Suppressor macrophage treated with lipopolysaccharide for 4 hours (primary cell): ENCODE measurements around the gene TOR1A.
A peak's percentile ranks its signal among the peaks of the same experiment; 100 is the strongest.
"Not testable (repeated sequence)": the region's sequence is repeated elsewhere in the genome, so short reads cannot be mapped to it uniquely, and the experiment has no call there.

Experiments
- DNase-seq: peaks from one replicate; pipeline ENCODE4 v3.0.0-alpha.2; 2020

The TOR1A gene

GRCh38 chr9:129779560-129780190 is 44.3 kb downstream of the TOR1A start:
- no peak for DNase-seq

GRCh38 chr9:129778469-129778868 is 45.5 kb downstream of the TOR1A start:
- no peak for DNase-seq

DNA sequence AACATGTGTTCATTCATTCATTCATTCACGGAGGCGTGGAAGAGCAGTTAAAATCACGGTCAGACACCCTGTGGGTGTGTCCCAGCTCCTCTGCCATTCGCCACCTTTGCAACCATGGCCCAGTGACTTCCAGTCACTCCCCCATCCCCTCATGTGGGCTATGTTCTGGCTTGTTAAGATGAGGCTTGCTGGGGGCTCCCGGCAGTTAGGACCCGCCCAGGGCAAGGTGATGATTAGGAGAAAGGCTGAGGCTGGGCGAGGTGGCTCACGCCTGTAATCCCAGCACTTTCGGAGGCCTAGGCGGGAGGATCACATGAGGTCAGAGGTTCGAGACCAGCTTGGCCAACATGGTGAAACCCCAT is 46.2 kb downstream of the TOR1A start:
- DNase-seq, result no peak

GRCh38 chr9:129776938-129777768 is 46.8 kb downstream of the TOR1A start:
- DNase-seq, result peak; percentile 100

DNA sequence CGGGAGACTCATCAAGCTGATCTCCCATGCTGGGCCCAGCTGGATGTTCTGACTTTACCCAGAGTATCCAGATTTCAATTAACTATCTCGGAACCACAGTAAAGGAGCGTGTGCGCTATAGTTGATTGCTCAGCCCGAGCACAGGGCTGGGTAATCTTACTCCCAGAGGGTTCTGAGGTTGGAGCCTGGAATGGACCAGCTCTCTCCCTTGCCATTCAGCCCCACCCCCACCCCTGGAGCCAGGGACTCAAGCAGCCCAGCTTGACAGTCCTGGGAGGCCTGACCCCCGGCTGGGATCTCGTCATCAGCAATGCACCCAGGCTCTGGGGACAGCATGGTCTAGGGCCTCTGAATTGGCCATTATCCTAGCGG is 47.4 kb downstream of the TOR1A start:
- DNase-seq, result no peak

DNA sequence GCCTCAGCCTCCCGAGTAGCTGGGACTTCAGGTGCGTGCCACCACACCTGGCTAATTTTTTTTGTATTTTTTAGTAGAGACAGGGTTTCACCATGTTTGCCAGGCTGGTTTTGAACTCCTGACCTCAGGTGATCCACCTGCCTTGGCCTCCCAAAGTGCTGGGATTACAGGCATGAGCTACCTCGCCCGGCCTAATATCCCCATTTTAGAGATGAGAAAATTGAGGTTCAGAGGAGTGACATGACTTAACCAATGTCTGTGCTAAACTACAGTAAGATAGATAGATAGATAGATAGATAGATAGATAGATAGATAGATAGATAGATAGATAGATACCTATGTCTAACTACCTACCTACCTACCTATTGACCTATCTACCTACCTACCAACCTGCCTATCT is 47.8 kb downstream of the TOR1A start:
- DNase-seq, result not testable (repeated sequence)

DNA sequence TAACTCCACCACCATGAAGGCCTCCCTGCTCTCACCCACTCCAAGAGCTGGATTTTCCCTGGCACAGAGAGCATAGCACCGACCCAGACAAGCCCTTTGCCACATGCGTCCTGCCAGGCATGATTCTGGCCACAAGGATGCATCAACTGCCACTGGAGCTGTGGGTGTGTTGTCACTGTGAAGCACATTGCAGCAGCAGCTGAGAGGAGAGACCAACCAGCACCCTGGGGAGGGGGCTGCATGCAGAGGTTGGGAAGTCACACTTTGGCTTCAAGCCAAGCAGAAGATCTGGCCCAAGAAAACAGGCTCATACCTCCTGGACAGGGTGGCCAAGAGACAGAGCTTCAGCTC is 48.5 kb downstream of the TOR1A start:
- peak; percentile 21 for DNase-seq

DNA sequence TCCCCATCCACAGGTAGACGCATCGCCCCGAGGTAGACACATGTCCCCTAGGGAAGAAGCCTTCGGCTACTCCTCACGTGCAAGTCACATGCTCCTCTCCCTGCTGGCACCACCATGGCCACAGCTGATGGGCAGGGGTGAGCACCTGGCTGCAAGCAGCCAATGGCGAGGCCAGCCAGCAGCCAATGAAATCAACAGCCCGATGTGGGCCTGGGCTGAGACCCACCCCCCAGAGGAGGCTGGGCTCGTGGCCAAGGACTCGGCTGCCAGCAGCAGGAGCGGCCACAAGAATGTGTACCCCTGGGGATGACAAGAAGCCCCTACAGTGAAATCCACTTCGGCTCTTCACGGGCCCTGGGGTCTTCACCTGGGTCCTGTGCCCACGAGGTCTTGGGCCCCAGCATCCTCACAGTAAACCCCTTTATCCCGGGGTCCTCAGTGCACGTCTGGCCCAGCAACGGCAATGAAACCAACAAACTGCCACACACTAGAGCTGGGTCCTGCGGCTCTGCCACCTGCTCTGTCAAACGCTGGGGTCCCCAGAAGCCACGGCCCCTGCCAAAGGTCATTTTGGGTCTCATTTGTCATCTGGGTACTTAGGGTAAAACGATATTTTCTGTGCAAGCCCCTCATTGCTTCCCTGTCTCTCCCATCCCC is 49.0 kb downstream of the TOR1A start:
- no peak for DNase-seq

- DNase-seq, result peak; percentile 97
Measured at GRCh38 chr9:129773262-129774048, 50.5 kb downstream of the TOR1A start.

GRCh38 chr9:129770741-129771140 is 53.2 kb downstream of the TOR1A start:
- DNase-seq, result no peak

- no peak for DNase-seq
Measured at GRCh38 chr9:129769669-129770068, 54.3 kb downstream of the TOR1A start.

DNA sequence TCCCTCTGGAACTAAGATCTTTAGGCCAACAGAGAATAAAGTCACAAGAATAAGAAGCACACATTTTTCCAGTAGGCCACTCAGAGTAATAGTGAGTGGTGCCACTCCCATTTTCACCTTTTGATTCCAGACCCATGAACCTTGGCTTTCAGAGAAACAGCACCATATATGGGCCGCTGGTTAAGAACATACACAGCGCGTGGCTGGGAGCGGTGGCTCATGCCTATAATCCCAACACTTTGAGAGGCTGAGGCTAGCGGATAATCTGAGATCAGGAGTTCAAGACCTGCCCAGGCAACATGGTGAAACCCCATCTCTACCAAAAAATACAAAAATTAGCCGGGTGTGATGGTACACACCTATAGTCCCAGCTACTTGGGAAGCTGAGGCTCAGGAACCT is 55.5 kb downstream of the TOR1A start:
- no peak for DNase-seq

DNA sequence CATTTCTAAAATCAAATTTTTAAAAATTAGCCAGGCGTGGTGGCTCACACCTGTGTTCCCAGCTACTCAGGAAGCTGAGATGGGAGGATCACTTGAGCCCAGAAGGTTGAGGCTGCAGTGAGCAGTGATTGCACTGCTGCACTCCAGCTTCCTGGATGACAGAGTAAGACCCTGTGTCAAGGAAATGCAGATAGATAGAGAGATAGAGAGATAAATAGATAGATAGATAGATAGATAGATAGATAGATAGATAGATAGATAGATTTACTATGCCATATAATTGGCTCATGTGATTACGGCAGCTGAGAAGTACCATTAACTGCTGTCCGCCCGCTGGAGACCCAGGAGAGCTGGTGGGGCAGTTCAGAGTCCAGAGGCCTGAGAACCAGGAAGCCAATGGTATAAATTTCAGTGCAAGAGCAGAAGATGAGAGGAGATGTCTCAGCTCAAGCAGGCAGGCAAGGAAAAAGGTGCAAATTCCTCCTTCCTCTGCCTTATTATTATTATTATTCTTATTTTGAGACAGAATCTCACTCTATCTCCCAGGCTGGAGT is 58.1 kb downstream of the TOR1A start:
- no peak for DNase-seq

DNA sequence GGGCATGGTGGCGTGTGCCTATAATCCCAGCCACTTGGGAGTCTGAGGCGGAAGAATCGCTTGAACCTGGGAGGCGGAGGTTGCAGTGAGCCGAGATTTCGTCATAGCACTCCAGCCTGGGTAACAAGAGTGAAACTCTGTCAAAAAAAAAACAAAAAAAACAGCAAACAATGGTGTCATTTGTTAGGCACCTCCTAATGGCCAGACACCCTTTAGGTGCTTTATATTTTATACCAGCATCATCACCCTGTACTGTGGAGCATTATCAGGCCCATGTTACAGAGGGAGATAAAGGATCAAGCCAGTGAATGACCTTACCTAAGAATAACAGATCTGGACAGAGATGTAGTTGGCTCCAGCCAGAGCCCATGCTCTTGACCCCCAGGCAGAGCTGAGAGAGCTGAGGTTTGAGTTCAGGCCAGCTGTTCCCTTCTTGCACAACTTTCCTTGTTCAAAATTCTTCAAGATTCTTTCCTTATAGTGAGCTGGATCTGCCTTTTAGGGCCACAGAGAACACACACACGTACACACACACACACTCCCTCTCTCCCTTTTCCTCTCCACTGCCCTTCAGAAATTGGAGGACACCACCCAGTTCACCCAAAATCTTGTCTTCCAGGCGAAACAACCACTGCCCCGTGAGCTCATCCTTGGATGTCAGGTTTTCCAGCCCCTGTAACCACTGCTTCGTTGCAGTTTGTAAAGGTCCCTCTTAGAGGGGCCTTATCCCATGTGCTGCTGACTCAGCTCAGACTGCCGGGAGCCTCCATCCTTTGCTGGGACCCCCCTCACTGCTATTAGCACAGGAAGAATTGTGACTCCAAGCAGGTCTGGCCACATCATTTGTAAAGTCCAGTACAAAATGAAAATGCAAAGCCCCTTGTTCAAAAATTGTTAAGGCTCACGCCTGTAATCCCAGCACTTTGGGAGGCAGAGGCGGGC is 60.7 kb downstream of the TOR1A start:
- DNase-seq, result peak; percentile 36
